ENCODE results near the gene ZNF365. TPM values are rescaled to one million over a fixed set of nuclear protein-coding genes. Genes with fewer than 3 reads are reported as not detected.

Gene ZNF365
- total RNA-seq, 1 donor from 2014 or later: 0.63 TPM

- H3K4me3 Mint-ChIP-seq: no peak overlapping the region
- DNase-seq (ENCODE audit: extremely low spot score, unreplicated experiment): no peak
- peaks cover 37% of the 10 kb centered on the region for H3K27me3 Mint-ChIP-seq
- TF ChIP-seq, protein P1, sequence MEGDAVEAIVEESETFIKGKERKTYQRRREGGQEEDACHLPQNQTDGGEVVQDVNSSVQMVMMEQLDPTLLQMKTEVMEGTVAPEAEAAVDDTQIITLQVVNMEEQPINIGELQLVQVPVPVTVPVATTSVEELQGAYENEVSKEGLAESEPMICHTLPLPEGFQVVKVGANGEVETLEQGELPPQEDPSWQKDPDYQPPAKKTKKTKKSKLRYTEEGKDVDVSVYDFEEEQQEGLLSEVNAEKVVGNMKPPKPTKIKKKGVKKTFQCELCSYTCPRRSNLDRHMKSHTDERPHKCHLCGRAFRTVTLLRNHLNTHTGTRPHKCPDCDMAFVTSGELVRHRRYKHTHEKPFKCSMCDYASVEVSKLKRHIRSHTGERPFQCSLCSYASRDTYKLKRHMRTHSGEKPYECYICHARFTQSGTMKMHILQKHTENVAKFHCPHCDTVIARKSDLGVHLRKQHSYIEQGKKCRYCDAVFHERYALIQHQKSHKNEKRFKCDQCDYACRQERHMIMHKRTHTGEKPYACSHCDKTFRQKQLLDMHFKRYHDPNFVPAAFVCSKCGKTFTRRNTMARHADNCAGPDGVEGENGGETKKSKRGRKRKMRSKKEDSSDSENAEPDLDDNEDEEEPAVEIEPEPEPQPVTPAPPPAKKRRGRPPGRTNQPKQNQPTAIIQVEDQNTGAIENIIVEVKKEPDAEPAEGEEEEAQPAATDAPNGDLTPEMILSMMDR (conservative IDR thresholded peaks at IDR 0.05): no peak
- H3K4me1 Mint-ChIP-seq (ENCODE audit: unreplicated experiment): no peaks in the 10 kb centered on the region
- H3K36me3 Mint-ChIP-seq: no peaks in the 10 kb centered on the region
- no peaks in the 10 kb centered on the region for H3K9me3 Mint-ChIP-seq
- no peak overlapping the region for H3K27ac Mint-ChIP-seq
Measured at GRCh38 chr10:62426600-62426999, 52.4 kb downstream of the ZNF365 start.

GRCh38 chr10:62430881-62431280 lies 56.7 kb downstream of the ZNF365 start:
- no peak overlapping the region for H3K4me3 Mint-ChIP-seq
- DNase-seq (ENCODE audit: extremely low spot score, unreplicated experiment): no peak
- H3K27ac Mint-ChIP-seq: no peak overlapping the region
- no peaks in the 10 kb centered on the region for H3K9me3 Mint-ChIP-seq
- no peaks in the 10 kb centered on the region for H3K4me1 Mint-ChIP-seq (ENCODE audit: unreplicated experiment)
- TF ChIP-seq, protein P1 (conservative IDR thresholded peaks at IDR 0.05): no peak
- no peaks in the 10 kb centered on the region for H3K36me3 Mint-ChIP-seq
- H3K27me3 Mint-ChIP-seq: peaks cover 49% of the 10 kb centered on the region

DNA sequence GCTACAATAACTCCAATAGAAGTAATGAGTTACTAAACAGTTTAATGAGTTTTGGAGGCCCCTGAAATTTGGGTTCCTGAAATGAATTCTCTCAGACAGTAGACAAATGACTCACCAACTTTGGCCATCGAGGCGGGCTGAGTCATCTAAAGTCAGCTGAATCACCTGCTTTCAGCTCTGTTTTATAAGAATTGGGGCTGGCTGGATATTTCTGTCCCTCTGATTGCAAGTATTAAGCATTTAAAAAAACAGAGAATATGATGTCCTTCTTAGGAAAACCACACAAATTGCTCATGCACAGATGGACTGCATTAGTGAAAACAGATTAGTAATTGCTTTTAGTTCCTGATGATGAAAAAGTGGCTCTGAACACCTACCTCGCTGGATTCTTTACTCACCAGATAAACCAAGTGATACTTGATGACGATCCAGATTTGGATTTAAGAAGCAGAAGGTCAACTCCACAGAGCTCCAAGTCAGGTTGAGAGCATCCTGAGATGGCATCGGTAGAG lies 59.1 kb downstream of the ZNF365 start:
- Mint-ChIP-seq H3K27ac (peak overlapping the region; percentile 31), H3K9me3 (no peaks in the 10 kb centered on the region), H3K4me3 (no peak overlapping the region), H3K36me3 (no peaks in the 10 kb centered on the region), H3K4me1 (ENCODE audit: unreplicated experiment) (peaks cover 6% of the 10 kb centered on the region), H3K27me3 (peaks cover 46% of the 10 kb centered on the region)
- DNase-seq (ENCODE audit: extremely low spot score, unreplicated experiment): no peak
- TF ChIP-seq, protein P1 (conservative IDR thresholded peaks at IDR 0.05): no peak

DNA sequence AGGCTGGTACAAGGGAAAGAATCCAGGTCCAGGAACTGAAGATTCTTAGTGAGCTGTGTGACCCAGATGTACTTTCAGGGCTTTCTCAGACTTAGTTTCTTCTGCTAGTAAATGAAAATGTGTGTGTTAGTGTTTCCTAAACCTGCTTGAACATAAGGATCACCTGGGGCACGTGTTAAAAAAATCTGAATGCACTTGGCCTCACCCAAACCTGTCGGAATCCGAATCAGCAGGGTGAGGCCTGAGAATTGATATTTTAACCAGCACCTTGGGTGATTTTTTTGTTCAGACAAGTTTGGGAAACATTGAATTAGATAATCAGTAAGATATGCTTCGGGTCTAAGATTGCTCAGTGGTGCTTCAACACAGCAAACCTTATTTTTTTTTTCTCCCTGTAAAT lies 59.7 kb downstream of the ZNF365 start:
- H3K9me3 Mint-ChIP-seq: no peaks in the 10 kb centered on the region
- TF ChIP-seq, protein P1 (conservative IDR thresholded peaks at IDR 0.05): no peak
- no peaks in the 10 kb centered on the region for H3K36me3 Mint-ChIP-seq
- peaks cover 44% of the 10 kb centered on the region for H3K27me3 Mint-ChIP-seq
- H3K4me3 Mint-ChIP-seq: no peak overlapping the region
- H3K27ac Mint-ChIP-seq: no peak overlapping the region
- DNase-seq (ENCODE audit: extremely low spot score, unreplicated experiment): no peak
- H3K4me1 Mint-ChIP-seq (ENCODE audit: unreplicated experiment): peaks cover 6% of the 10 kb centered on the region

DNA sequence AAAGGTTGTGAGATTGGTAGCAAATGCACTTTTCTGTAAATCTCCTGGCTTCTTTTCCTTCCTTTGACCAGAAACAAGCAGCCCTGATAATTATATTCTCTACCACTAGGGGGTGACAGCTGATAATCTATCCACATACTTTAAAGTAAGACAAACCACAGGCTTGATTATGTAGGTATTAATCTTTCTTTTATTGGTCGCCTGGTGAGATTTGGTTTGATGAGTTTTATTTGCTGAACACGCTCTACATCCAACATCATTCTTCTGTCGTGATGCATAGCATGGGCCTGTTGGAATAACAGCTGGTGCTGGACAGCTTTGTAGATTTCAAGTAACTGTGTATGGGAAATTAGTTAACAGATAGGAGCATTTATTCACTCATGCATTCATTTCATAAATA lies 63.5 kb downstream of the ZNF365 start:
- H3K9me3 Mint-ChIP-seq: no peaks in the 10 kb centered on the region
- peaks cover 13% of the 10 kb centered on the region for H3K4me1 Mint-ChIP-seq (ENCODE audit: unreplicated experiment)
- no peak overlapping the region for H3K27ac Mint-ChIP-seq
- peaks cover 47% of the 10 kb centered on the region for H3K27me3 Mint-ChIP-seq
- no peaks in the 10 kb centered on the region for H3K36me3 Mint-ChIP-seq
- no peak for DNase-seq (ENCODE audit: extremely low spot score, unreplicated experiment)
- TF ChIP-seq, protein P1 (conservative IDR thresholded peaks at IDR 0.05): peak; percentile 90
- no peak overlapping the region for H3K4me3 Mint-ChIP-seq

- peaks cover 32% of the 10 kb centered on the region for H3K4me1 Mint-ChIP-seq (ENCODE audit: unreplicated experiment)
- peaks cover 19% of the 10 kb centered on the region for H3K27me3 Mint-ChIP-seq
- TF ChIP-seq, protein P1 (conservative IDR thresholded peaks at IDR 0.05): no peak
- no peaks in the 10 kb centered on the region for H3K36me3 Mint-ChIP-seq
- DNase-seq (ENCODE audit: extremely low spot score, unreplicated experiment): no peak
- no peak overlapping the region for H3K4me3 Mint-ChIP-seq
- H3K9me3 Mint-ChIP-seq: no peaks in the 10 kb centered on the region
- no peak overlapping the region for H3K27ac Mint-ChIP-seq
Measured at GRCh38 chr10:62442006-62442405, 67.8 kb downstream of the ZNF365 start.

All from type B pancreatic cell (in vitro differentiated cells).